NT2/D1 (cell line): ENCODE measurements around the gene KLHDC7A.

ENCODE experiments used
- SUZ12 ChIP-seq: IDR thresholded peaks from 2 replicates; pipeline ENCODE4 v1.6.1; 2011; ENCODE audit not compliant: insufficient read length, insufficient read depth; ENCODE audit errors: extremely low read depth
- YY1 ChIP-seq: IDR thresholded peaks from 2 replicates; pipeline ENCODE4 v1.6.1; 2011; ENCODE audit not compliant: insufficient read length, insufficient read depth

GRCh38 chr1:18533259-18533658 is 52.5 kb downstream of the KLHDC7A start:
- TF ChIP-seq SUZ12 (no peak), YY1 (no peak)
